Prostate gland (tissue), 1 donor: ENCODE measurements around the gene MTFR2.

Source experiments
- POLR2A ChIP-seq: fragments of 450-650 bp; IDR thresholded peaks from one replicate; pipeline ENCODE4 v1.6.1; 2016; ENCODE audit warnings: antibody characterized with exemption, mild to moderate bottlenecking
- POLR2AphosphoS5 ChIP-seq: sonication (generic); formaldehyde crosslinking; IDR thresholded peaks from one replicate; pipeline ENCODE4 v1.6.1; 2017; ENCODE audit warnings: antibody characterized with exemption

DNA sequence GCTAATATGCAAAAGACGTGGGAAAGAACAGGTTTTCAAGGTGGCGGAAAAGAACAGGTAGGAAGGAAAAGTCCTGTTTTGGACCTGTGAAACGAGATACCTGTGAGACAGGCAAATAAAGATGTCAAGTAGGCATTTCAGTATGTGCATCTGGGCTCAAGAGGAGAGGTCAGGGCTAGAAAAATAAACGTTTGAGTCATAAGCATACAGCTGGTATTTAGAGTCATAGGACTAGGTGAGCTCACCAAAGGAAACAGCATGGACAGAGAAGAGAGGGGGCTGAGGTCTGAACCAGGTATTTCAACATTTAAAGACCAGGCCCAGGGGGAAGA, 14.9 kb downstream of the MTFR2 start:
- TF ChIP-seq POLR2A (no peak), POLR2AphosphoS5 (no peak)
